WTC11 (cell line): ENCODE data around the gene BBS1. TPM values are rescaled to one million over a fixed set of nuclear protein-coding genes. Genes with fewer than 3 reads are reported as not detected.
"Not testable (repeated sequence)": the region's sequence is repeated elsewhere in the genome, so short reads cannot be mapped to it uniquely, and the experiment has no call there.

Experiments
- ATAC-seq: fragments of 200-7000 bp; cut with Tn5 transposase; 2 replicates; pipeline ENCODE4 v1.10.0; 2021; ENCODE audit warnings: mild to moderate bottlenecking, moderate library complexity
- CTCF ChIA-PET: fragments of 300-600 bp; sonication (Branson Sonifier 250); formaldehyde crosslinking; loops from one replicate; lab custom pipeline; 2021; ENCODE audit warnings: antibody characterized with exemption; lab: Charles Lee
- POLR2A ChIA-PET: fragments of 350-600 bp; sonication (Branson Sonifier 250); formaldehyde crosslinking; loops from one replicate; lab custom pipeline; 2021; ENCODE audit warnings: antibody characterized with exemption; lab: Charles Lee
- DNase-seq: peaks from one replicate; pipeline ENCODE4 v3.0.0; 2021; ENCODE audit warnings: low spot score
- H3K27ac Mint-ChIP-seq: 2 replicates; pipeline ENCODE4 v1.8.0; 2021; ENCODE audit warnings: mixed read lengths
- H3K27me3 Mint-ChIP-seq: 2 replicates; pipeline ENCODE4 v1.8.0; 2021; ENCODE audit warnings: low read depth, mild to moderate bottlenecking, moderate library complexity, mixed read lengths
- H3K36me3 Mint-ChIP-seq: 2 replicates; pipeline ENCODE4 v1.8.0; 2021; ENCODE audit warnings: mixed read lengths
- H3K4me1 Mint-ChIP-seq: 2 replicates; pipeline ENCODE4 v1.8.0; 2022; ENCODE audit warnings: mixed read lengths
- H3K4me3 Mint-ChIP-seq: 2 replicates; pipeline ENCODE4 v1.8.0; 2021; ENCODE audit warnings: mild to moderate bottlenecking, moderate library complexity, mixed read lengths
- H3K9me3 Mint-ChIP-seq: 2 replicates; pipeline ENCODE4 v1.8.0; 2021; ENCODE audit warnings: mixed read lengths
- CDX4 ChIP-seq: fragments of 250-450 bp; sonication (Bioruptor Pico); IDR thresholded peaks from 2 replicates; pipeline ENCODE4 v1.9.0; 2021; ENCODE audit warnings: moderate library complexity, mild to moderate bottlenecking, inconsistent platforms, borderline replicate concordance
- E2F4 ChIP-seq: sonication (generic); formaldehyde crosslinking; IDR thresholded peaks from 2 replicates; pipeline ENCODE4 v1.8.1; 2022; ENCODE audit warnings: low read depth, mild to moderate bottlenecking, moderate library complexity, missing genetic modification reagents, borderline replicate concordance
- ETV6 ChIP-seq: sonication (generic); formaldehyde crosslinking; IDR thresholded peaks from 2 replicates; pipeline ENCODE4 v1.8.1; 2022; ENCODE audit warnings: mild to moderate bottlenecking, missing genetic modification reagents
- FOXP4 ChIP-seq: sonication (generic); formaldehyde crosslinking; IDR thresholded peaks from 2 replicates; pipeline ENCODE4 v1.8.0; 2022; ENCODE audit warnings: mild to moderate bottlenecking, missing genetic modification reagents
- GRHL2 ChIP-seq: fragments of 250-450 bp; sonication (Bioruptor Pico); IDR thresholded peaks from 2 replicates; pipeline ENCODE4 v1.8.0; 2022; ENCODE audit warnings: mild to moderate bottlenecking, moderate library complexity; ENCODE audit not compliant: insufficient replicate concordance, severe bottlenecking
- GTF2I ChIP-seq: fragments of 250-450 bp; sonication (Bioruptor Pico); conservative IDR thresholded peaks from 2 replicates; pipeline ENCODE4 v1.4.0; 2021; ENCODE audit warnings: mild to moderate bottlenecking
- JAZF1 ChIP-seq: fragments of 250-450 bp; sonication (Bioruptor Pico); IDR thresholded peaks from 2 replicates; pipeline ENCODE4 v1.9.0; 2021; ENCODE audit warnings: moderate library complexity, mild to moderate bottlenecking, inconsistent platforms
- JUN ChIP-seq: sonication (generic); formaldehyde crosslinking; IDR thresholded peaks from 2 replicates; pipeline ENCODE4 v1.8.0; 2023; ENCODE audit warnings: mild to moderate bottlenecking, missing genetic modification reagents
- MYBL2 ChIP-seq: sonication (generic); formaldehyde crosslinking; IDR thresholded peaks from 2 replicates; pipeline ENCODE4 v1.8.1; 2023; ENCODE audit warnings: mild to moderate bottlenecking, moderate library complexity, missing genetic modification reagents
- NR3C1 ChIP-seq: sonication (generic); formaldehyde crosslinking; conservative IDR thresholded peaks from 2 replicates; pipeline ENCODE4 v1.8.1; 2023; ENCODE audit warnings: low read depth, mild to moderate bottlenecking, missing genetic modification reagents
- PRDM15 ChIP-seq: sonication (generic); formaldehyde crosslinking; IDR thresholded peaks from 2 replicates; pipeline ENCODE4 v1.8.0; 2022; ENCODE audit warnings: missing genetic modification reagents
- RELA ChIP-seq: sonication (generic); formaldehyde crosslinking; IDR thresholded peaks from 2 replicates; pipeline ENCODE4 v1.8.1; 2022; ENCODE audit warnings: missing genetic modification reagents, mild to moderate bottlenecking, borderline replicate concordance
- SOX15 ChIP-seq: fragments of 250-450 bp; sonication (Bioruptor Pico); IDR thresholded peaks from 2 replicates; pipeline ENCODE4 v1.9.0; 2021; ENCODE audit warnings: mild to moderate bottlenecking
- SP1 ChIP-seq: sonication (generic); formaldehyde crosslinking; conservative IDR thresholded peaks from 2 replicates; pipeline ENCODE4 v1.8.1; 2022; ENCODE audit warnings: missing genetic modification reagents
- STAT6 ChIP-seq: sonication (generic); formaldehyde crosslinking; conservative IDR thresholded peaks from 2 replicates; pipeline ENCODE4 v1.8.1; 2023; ENCODE audit warnings: mild to moderate bottlenecking, low read depth, missing genetic modification reagents, moderate library complexity
- TEAD1 ChIP-seq: sonication (generic); formaldehyde crosslinking; IDR thresholded peaks from 2 replicates; pipeline ENCODE4 v1.8.0; 2022; ENCODE audit warnings: mild to moderate bottlenecking, missing genetic modification reagents
- TEAD4 ChIP-seq: sonication (generic); formaldehyde crosslinking; IDR thresholded peaks from 2 replicates; pipeline ENCODE4 v1.8.0; 2022; ENCODE audit warnings: mild to moderate bottlenecking, missing genetic modification reagents
- ZBTB21 ChIP-seq: sonication (generic); formaldehyde crosslinking; IDR thresholded peaks from 2 replicates; pipeline ENCODE4 v1.8.1; 2023; ENCODE audit warnings: mild to moderate bottlenecking, missing genetic modification reagents, borderline replicate concordance
- ZMAT4 ChIP-seq: fragments of 250-450 bp; sonication (Bioruptor Pico); IDR thresholded peaks from 2 replicates; pipeline ENCODE4 v1.9.0; 2021; ENCODE audit warnings: mild to moderate bottlenecking
- ZNF423 ChIP-seq: fragments of 250-450 bp; sonication (Bioruptor Pico); IDR thresholded peaks from 2 replicates; pipeline ENCODE4 v2.1.2; 2022; ENCODE audit warnings: mild to moderate bottlenecking, moderate library complexity
- ZNF671 ChIP-seq: fragments of 250-450 bp; sonication (Bioruptor Pico); IDR thresholded peaks from 2 replicates; pipeline ENCODE4 v1.8.0; 2021; ENCODE audit warnings: mild to moderate bottlenecking
- total RNA-seq: library from RNA; stranded (reverse); gene quantifications from 3 replicates; pipeline ENCODE4 v1.2.3, GENCODE V29; 2021

Gene BBS1
- total RNA-seq, 1 experiment from 2014 or later, result 26.8 TPM

- no peak for TF ChIP-seq STAT6 (CRISPR knock-in tag)
Observed at GRCh38 chr11:66539870-66540213, 29.4 kb downstream of the BBS1 start (continued).

GRCh38 chr11:66540598-66540997, 30.2 kb downstream of the BBS1 start:
- not testable (repeated sequence) for ATAC-seq, DNase-seq, H3K9me3 Mint-ChIP-seq, H3K4me3 Mint-ChIP-seq, H3K27me3 Mint-ChIP-seq, H3K27ac Mint-ChIP-seq
- peaks cover 20% of the 10 kb centered on the region for H3K4me1 Mint-ChIP-seq
- POLR2A ChIA-PET, result interaction anchor here (0.7 kb wide), 1 partner anchor 61 kb away, joined by 9 read pairs; no protein-coding TSS in a partner anchor
- CTCF ChIA-PET, result interaction anchor here (0.7 to 1.0 kb wide), 2 partner anchors 138 to 291 kb away, joined by 3 to 4 read pairs; partner anchors contain the start of gene RBM4B
- peaks cover 10% of the 10 kb centered on the region for H3K36me3 Mint-ChIP-seq

GRCh38 chr11:66541892-66542291, 31.5 kb downstream of the BBS1 start:
- ChIA-PET CTCF (interaction anchor here (0.9 to 2.5 kb wide), 2 partner anchors 103 to 137 kb away, joined by 3 to 7 read pairs; partner anchors contain the start of gene MRPL11), POLR2A (no interaction called here)
- H3K36me3 Mint-ChIP-seq, result peaks cover 4% of the 10 kb centered on the region; the same call in 1 of the 2 replicates
- H3K9me3 Mint-ChIP-seq, result no peaks in the 10 kb centered on the region
- no peak for DNase-seq
- H3K27me3 Mint-ChIP-seq, result no peaks in the 10 kb centered on the region
- H3K4me3 Mint-ChIP-seq, result no peak overlapping the region
- no peak overlapping the region for H3K27ac Mint-ChIP-seq
- ATAC-seq, result no peak
- TF ChIP-seq JUN (CRISPR knock-in tag) (no peak), NR3C1 (no peak), ZNF423 (no peak), E2F4 (CRISPR knock-in tag) (no peak), ZBTB21 (CRISPR knock-in tag) (no peak), GRHL2 (CRISPR knock-in tag) (no peak), RELA (CRISPR knock-in tag) (no peak), MYBL2 (CRISPR knock-in tag) (no peak), ZNF671 (CRISPR knock-in tag) (no peak), CDX4 (CRISPR knock-in tag) (no peak), SP1 (CRISPR knock-in tag) (no peak), TEAD1 (CRISPR knock-in tag) (no peak), ZMAT4 (CRISPR knock-in tag) (no peak), SOX15 (CRISPR knock-in tag) (no peak), JAZF1 (CRISPR knock-in tag) (no peak), GTF2I (CRISPR knock-in tag) (no peak)
- peaks cover 23% of the 10 kb centered on the region for H3K4me1 Mint-ChIP-seq

GRCh38 chr11:66542362-66542761, 31.9 kb downstream of the BBS1 start:
- ChIA-PET POLR2A (no interaction called here), CTCF (interaction anchor here (0.9 to 2.5 kb wide), 2 partner anchors 103 to 136 kb away, joined by 3 to 7 read pairs; partner anchors contain the start of gene MRPL11)
- H3K27ac Mint-ChIP-seq, result no peak overlapping the region
- H3K4me1 Mint-ChIP-seq, result peaks cover 27% of the 10 kb centered on the region
- H3K9me3 Mint-ChIP-seq, result no peaks in the 10 kb centered on the region
- no peaks in the 10 kb centered on the region for H3K27me3 Mint-ChIP-seq
- peaks cover 2% of the 10 kb centered on the region; the same call in 1 of the 2 replicates for H3K36me3 Mint-ChIP-seq
- ATAC-seq, result no peak
- DNase-seq, result no peak
- H3K4me3 Mint-ChIP-seq, result no peak overlapping the region
- TF ChIP-seq PRDM15 (CRISPR knock-in tag) (no peak), SP1 (CRISPR knock-in tag) (no peak), TEAD4 (no peak), FOXP4 (CRISPR knock-in tag) (no peak), ETV6 (CRISPR knock-in tag) (no peak)
